IMR-90 (cell line): ENCODE measurements around the gene CADM2. TPM values are rescaled to one million over a fixed set of nuclear protein-coding genes. Genes with fewer than 3 reads are reported as not detected.

Experiments
- ATAC-seq: fragments of 200-7000 bp; cut with Tn5 transposase; 2 replicates; pipeline ENCODE4 v1.9.1; 2020; ENCODE audit warnings: low read depth, mild to moderate bottlenecking, moderate library complexity
- BruUV-seq: library from RNA; stranded (reverse); fragments of 400-500 nt; replicated peaks from 2 replicates; lab custom pipeline; 2021; lab: Mats Ljungman, UMichigan
- CTCF ChIA-PET: fragments of 300-600 bp; formaldehyde crosslinking; extraction: SDS; loops from one replicate; lab custom pipeline; 2021; ENCODE audit warnings: antibody characterized with exemption; lab: Yijun Ruan, JAX
- POLR2A ChIA-PET: fragments of 300-600 bp; sonication (Branson Sonifier 250); formaldehyde crosslinking; loops from one replicate; lab custom pipeline; 2022; ENCODE audit warnings: antibody characterized with exemption; ENCODE audit not compliant: unreplicated experiment; lab: Charles Lee
- DNase-seq: peaks from one replicate; pipeline ENCODE4 v3.0.0; 2013
- H2AFZ ChIP-seq: replicated peaks from 2 replicates; pipeline ENCODE3; 2013; ENCODE audit warnings: low read length, mild to moderate bottlenecking; ENCODE audit not compliant: poor library complexity
- H2AK5ac ChIP-seq: 2 replicates; pipeline ENCODE4 v1.6.1; 2013; ENCODE audit warnings: low read depth, low read length, inconsistent platforms
- H2AK9ac ChIP-seq: replicated peaks from 2 replicates; pipeline ENCODE3; 2013; ENCODE audit warnings: mild to moderate bottlenecking, low read depth, low read length, moderate library complexity; ENCODE audit not compliant: poor library complexity
- H2BK120ac ChIP-seq: 2 replicates; pipeline ENCODE4 v1.6.1; 2013; ENCODE audit warnings: low read depth, low read length, inconsistent platforms
- H2BK15ac ChIP-seq: 3 replicates; pipeline ENCODE4 v1.6.1; 2013; ENCODE audit warnings: low read depth, low read length, inconsistent platforms
- H2BK20ac ChIP-seq: 2 replicates; pipeline ENCODE4 v1.6.1; 2013; ENCODE audit warnings: low read depth, mild to moderate bottlenecking, inconsistent platforms, low read length, moderate library complexity
- H2BK5ac ChIP-seq: 2 replicates; pipeline ENCODE4 v1.6.1; 2013; ENCODE audit warnings: mild to moderate bottlenecking, low read depth, low read length, inconsistent platforms; ENCODE audit not compliant: poor library complexity, severe bottlenecking
- H3K14ac ChIP-seq: replicated peaks from 2 replicates; pipeline ENCODE4 v1.6.1; 2013; ENCODE audit warnings: low read depth, low read length, inconsistent platforms
- H3K18ac ChIP-seq: 2 replicates; pipeline ENCODE4 v1.6.1; 2013; ENCODE audit warnings: low read depth, low read length, control low read depth
- H3K23ac ChIP-seq: 2 replicates; pipeline ENCODE4 v1.6.1; 2013; ENCODE audit warnings: low read depth, low read length, inconsistent platforms
- H3K27ac ChIP-seq: 2 replicates; pipeline ENCODE4 v1.5.1; 2013; ENCODE audit warnings: mild to moderate bottlenecking, control low read depth, low read length; ENCODE audit not compliant: insufficient read depth
- H3K27me3 ChIP-seq: 2 replicates; pipeline ENCODE4 v1.6.1; 2013; ENCODE audit warnings: low read length; ENCODE audit not compliant: control insufficient read depth, insufficient read depth
- H3K36me3 ChIP-seq: 2 replicates; pipeline ENCODE4 v1.6.1; 2013; ENCODE audit warnings: low read length, mixed read lengths; ENCODE audit not compliant: control insufficient read depth, insufficient read depth
- H3K4ac ChIP-seq: 2 replicates; pipeline ENCODE4 v1.6.1; 2013; ENCODE audit warnings: low read depth, low read length, inconsistent platforms
- H3K4me1 ChIP-seq: 2 replicates; pipeline ENCODE4 v1.6.1; 2013; ENCODE audit warnings: low read length, mixed read lengths; ENCODE audit not compliant: control insufficient read depth, insufficient read depth
- H3K4me2 ChIP-seq: 2 replicates; pipeline ENCODE4 v1.6.1; 2013; ENCODE audit warnings: low read depth, mild to moderate bottlenecking, control low read depth, low read length, moderate library complexity
- H3K4me3 ChIP-seq: 2 replicates; pipeline ENCODE4 v1.5.1; 2013; ENCODE audit warnings: low read depth, mild to moderate bottlenecking, control low read depth, low read length, moderate library complexity; ENCODE audit not compliant: insufficient read depth
- H3K56ac ChIP-seq: 2 replicates; pipeline ENCODE4 v1.6.1; 2013; ENCODE audit warnings: low read length, inconsistent platforms; ENCODE audit not compliant: insufficient read depth; ENCODE audit errors: extremely low read depth
- H3K79me1 ChIP-seq, 2 experiments: 2 replicates each; pipeline ENCODE4 v1.6.1; 2013; ENCODE audit warnings: low read length in 2 of 2, inconsistent platforms in 1 of 2, low read depth in 1 of 2
- H3K9ac ChIP-seq: 2 replicates; pipeline ENCODE4 v1.6.1; 2013; ENCODE audit warnings: low read depth, low read length, control low read depth
- H3K9me1 ChIP-seq: 2 replicates; pipeline ENCODE4 v1.6.1; 2013; ENCODE audit warnings: low read length, inconsistent platforms; ENCODE audit not compliant: insufficient read depth
- H3K9me3 ChIP-seq: 2 replicates; pipeline ENCODE4 v1.6.1; 2013; ENCODE audit warnings: low read length; ENCODE audit not compliant: control insufficient read depth, insufficient read depth
- H4K20me1 ChIP-seq: 2 replicates; pipeline ENCODE4 v1.6.1; 2013; ENCODE audit warnings: low read length, inconsistent platforms; ENCODE audit not compliant: insufficient read depth
- H4K5ac ChIP-seq: 2 replicates; pipeline ENCODE4 v1.6.1; 2013; ENCODE audit warnings: mild to moderate bottlenecking, low read depth, low read length, control low read depth
- H4K8ac ChIP-seq, 2 experiments: 2 replicates each; pipeline ENCODE4 v1.6.1; 2013; ENCODE audit warnings: low read depth in 2 of 2, low read length in 2 of 2, control low read depth in 1 of 2, inconsistent platforms in 1 of 2
- H4K91ac ChIP-seq: 2 replicates; pipeline ENCODE4 v1.6.1; 2013; ENCODE audit warnings: low read depth, low read length, inconsistent platforms; ENCODE audit not compliant: insufficient read depth
- MAFK ChIP-seq: IDR thresholded peaks from 2 replicates; pipeline ENCODE4 v1.6.1; 2012; ENCODE audit warnings: low read depth, low read length, improper control_type of control experiment
- RAD21 ChIP-seq: IDR thresholded peaks from 2 replicates; pipeline ENCODE4 v1.6.1; 2012; ENCODE audit warnings: low read length, improper control_type of control experiment
- RCOR1 ChIP-seq: IDR thresholded peaks from 2 replicates; pipeline ENCODE4 v1.6.1; 2012; ENCODE audit warnings: mild to moderate bottlenecking, low read length, improper control_type of control experiment; ENCODE audit not compliant: insufficient replicate concordance
- WGBS, 2 experiments: methylation state at CpG; one replicate each; pipeline versions ENCODE4 v1.1.5 to v1.1.7; 2013; ENCODE audit warnings: missing lambda C conversion rate in 2 of 2; ENCODE audit not compliant: insufficient read length in 1 of 2; ENCODE audit errors: extremely low coverage in 2 of 2; 5-methylcytosine and 5-hydroxymethylcytosine counted together
- dilution Hi-C: fragments of 300-500 bp; cut with HindIII; formaldehyde crosslinking; loops from one replicate; pipeline ENCODE4 v1.14.3; 2018; ENCODE audit warnings: low sequenced_read_pairs; ENCODE audit not compliant: unreplicated experiment
- in situ Hi-C: fragments of 300-500 bp; cut with MboI; formaldehyde crosslinking; loops from 3 replicates; pipeline ENCODE4 v1.14.3; 2019; ENCODE audit warnings: low sequenced_read_pairs, inconsistent platforms, mixed read lengths
- intact Hi-C: fragments of 100-400 bp; cut with micrococcal nuclease; formaldehyde crosslinking; loops from 2 replicates; pipeline ENCODE4 v1.10.0; 2022
- polyA plus RNA-seq, 3 experiments: library from polyadenylated mRNA; depleted of rRNA; stranded (reverse); fragments of >200 nt; gene quantifications; 2 replicates each; pipeline ENCODE4 v1.2.3, GENCODE V29; 2012; ENCODE audit warnings: low replicate concordance in 1 of 3
- total RNA-seq: library from RNA; depleted of rRNA; stranded (reverse); fragments of >200 nt; gene quantifications from 2 replicates; pipeline ENCODE4 v1.2.3, GENCODE V29; 2012

Gene CADM2
- total and polyA plus RNA-seq, 2 of the 4 experiments (the other 2 are of a cell fraction) = not detected

DNA sequence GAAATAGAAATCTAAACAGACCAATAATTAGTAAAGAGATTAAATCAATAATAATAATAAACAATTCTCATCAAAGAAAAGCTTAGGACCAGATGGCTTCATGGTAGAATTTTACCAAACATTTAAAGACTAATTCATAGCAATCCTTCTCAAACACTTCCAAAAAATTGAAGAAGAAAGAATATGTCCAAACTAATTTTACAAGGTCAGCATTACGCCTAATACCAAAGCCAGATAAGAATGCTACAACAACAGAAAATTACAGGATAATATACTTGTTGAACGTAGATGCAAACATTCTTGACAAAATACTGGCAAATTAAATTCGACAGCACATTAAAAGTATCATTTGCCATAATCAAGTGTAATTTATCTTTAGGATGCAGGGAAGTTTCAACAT lies 36.1 kb upstream of the CADM2 start:
- H3K27ac ChIP-seq = no peak overlapping the region
- no peak overlapping the region for H2BK20ac ChIP-seq
- in situ Hi-C loops (no loop called here), intact Hi-C loops (no loop called here), dilution Hi-C loops (no loop called here)
- H3K36me3 ChIP-seq = no peaks in the 10 kb centered on the region
- ATAC-seq = no peak
- H3K14ac ChIP-seq = no peak overlapping the region
- ChIA-PET POLR2A (no interaction called here), CTCF (no interaction called here)
- H2BK15ac ChIP-seq = no peak overlapping the region
- H3K79me1 ChIP-seq = no peaks in the 10 kb centered on the region
- no peak overlapping the region for H2AFZ ChIP-seq
- no peak overlapping the region for H2BK5ac ChIP-seq
- H3K9me3 ChIP-seq = 0 out of 2 replicates have a peak, but pooled peaks cover 2% of the 10 kb centered on the region
- H3K56ac ChIP-seq = no peak overlapping the region
- no peaks in the 10 kb centered on the region for H3K4me1 ChIP-seq
- no peaks in the 10 kb centered on the region for H3K27me3 ChIP-seq
- H3K4me2 ChIP-seq = no peak overlapping the region
- no peak overlapping the region for H4K5ac ChIP-seq
- no peak overlapping the region for H2BK120ac ChIP-seq
- H3K4ac ChIP-seq = no peak overlapping the region
- BruUV-seq = no TSS peak
- no peak overlapping the region for H3K23ac ChIP-seq
- H3K18ac ChIP-seq = no peak overlapping the region
- no peak overlapping the region for H2AK5ac ChIP-seq
- WGBS, 2 experiments = no CpG with 5 or more reads among the region's 3 CpGs
- H2AK9ac ChIP-seq = no peak overlapping the region
- H4K20me1 ChIP-seq = no peaks in the 10 kb centered on the region
- DNase-seq = no peak
- H4K91ac ChIP-seq = no peak overlapping the region
- H3K9ac ChIP-seq = no peak overlapping the region
- H3K4me3 ChIP-seq = no peak overlapping the region
- H3K9me1 ChIP-seq = no peaks in the 10 kb centered on the region
- no peak for TF ChIP-seq RAD21
- TF ChIP-seq RCOR1 = no peak
- peak; percentile 19; the same call in 1 of the 2 replicates for TF ChIP-seq MAFK
- H4K8ac ChIP-seq = no peak overlapping the region
